Lung microvascular endothelial cell (primary cell): ENCODE measurements around the gene SLC25A17. TPM values are rescaled to one million over a fixed set of nuclear protein-coding genes. Genes with fewer than 3 reads are reported as not detected.
A peak's percentile ranks its signal among the peaks of the same experiment; 100 is the strongest.

Experiments used
- DNase-seq, 2 donors: peaks; one replicate each; pipeline versions ENCODE4 v3.0.0 to v3.0.0-alpha.2; 2010; ENCODE audit warnings: low read depth in 2 of 2
- total RNA-seq: library from RNA; depleted of rRNA; stranded (reverse); fragments of >200 nt; gene quantifications from 2 replicates; pipeline ENCODE4 v1.2.1, GENCODE V29; 2014

SLC25A17 gene
- total RNA-seq, 1 donor from 2014 or later = 17.7 TPM

DNA sequence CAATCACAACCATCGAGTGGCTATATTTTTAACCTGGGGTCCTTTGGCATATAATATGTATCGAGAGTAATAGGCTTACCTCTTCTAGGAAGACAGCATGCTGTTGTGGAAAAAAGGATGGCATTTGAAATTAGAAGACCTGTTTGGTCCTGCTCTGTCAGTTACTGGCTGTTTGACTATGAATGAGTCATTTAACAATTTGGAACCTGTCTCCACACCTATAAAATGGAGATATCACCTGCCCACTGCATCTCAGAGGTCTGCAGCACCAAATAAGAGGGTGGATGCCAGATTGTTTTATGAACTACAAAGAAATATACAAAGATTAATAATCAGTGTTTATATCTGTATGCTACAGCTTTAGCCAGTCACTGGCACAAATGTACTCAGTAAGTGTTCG, 60.8 kb downstream of the SLC25A17 start:
- DNase-seq = no peak

DNA sequence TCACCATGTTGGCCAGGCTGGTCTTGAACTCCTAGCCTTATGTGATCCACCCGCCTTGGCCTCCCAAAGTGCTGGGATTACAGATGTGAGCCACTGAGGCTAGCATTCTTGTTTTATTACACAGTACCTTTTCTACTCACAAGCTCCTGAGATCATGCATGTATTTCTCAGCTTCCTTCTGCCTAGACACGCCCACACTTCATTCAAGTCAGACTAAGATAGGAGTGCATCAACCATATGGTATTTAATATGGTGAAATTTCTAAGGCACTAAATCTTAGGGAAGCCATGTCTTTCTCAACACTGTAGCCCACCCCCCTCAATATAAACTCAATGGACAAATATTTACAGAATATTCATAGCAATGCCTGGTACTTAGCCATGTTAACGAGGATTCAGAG, 62.1 kb downstream of the SLC25A17 start:
- DNase-seq = no peak

DNA sequence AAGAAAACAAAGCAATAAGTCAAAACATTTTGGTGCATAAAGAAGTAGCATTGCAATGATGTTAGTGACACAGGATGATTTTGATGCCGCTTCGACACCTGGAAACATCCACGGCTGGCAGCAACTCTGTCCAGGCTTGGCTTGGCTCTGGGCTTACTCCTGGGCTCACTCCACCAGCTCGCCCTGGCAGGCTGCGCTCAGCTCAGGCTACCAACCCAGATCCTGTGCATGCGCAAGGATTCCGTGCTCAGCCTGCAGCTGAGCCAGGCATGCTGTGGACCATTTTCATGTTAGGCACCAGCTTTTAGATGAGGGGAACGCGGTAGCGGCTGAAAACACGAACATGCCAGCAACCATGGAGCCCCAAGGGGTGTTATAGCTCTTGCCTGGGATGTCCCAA, 66.0 kb downstream of the SLC25A17 start:
- DNase-seq = no peak

DNA sequence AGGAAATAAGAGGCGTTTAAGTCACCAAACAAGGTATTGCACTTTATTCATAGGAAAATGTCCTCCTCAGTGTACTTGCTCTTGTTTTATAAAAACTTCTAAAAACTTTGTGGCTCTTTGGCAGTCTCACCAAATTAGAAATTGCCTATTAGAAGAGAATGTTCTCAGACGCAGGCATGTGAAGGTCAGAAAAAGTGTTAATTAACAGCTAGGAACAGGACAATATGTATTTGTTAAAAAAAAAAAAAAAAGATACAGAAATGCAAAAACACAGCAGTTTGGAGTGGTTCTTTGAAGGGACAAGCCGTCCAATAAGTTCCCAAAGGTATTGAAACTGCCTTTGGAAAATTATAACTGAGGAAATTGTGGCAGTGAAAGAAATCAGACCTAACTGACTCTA, 67.9 kb downstream of the SLC25A17 start:
- no peak for DNase-seq

DNA sequence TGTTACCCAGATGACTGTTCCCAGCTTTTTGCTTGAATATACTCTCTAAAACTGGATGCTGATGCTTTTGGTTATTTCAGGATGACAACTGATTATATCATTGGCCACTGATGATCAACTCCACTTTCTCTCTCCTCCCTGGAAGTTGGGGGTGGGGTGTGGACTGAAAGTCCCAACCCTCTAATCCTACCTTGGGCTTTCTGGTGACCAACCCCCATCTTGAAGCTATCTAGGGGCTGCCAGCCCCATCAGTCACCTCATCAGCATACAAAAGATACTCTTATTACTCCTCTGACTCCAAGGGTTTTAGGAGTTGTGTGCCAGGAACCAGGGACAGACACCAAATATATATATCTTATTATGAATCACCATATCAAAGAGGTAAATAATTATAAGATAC, 69.3 kb downstream of the SLC25A17 start:
- no peak for DNase-seq

DNA sequence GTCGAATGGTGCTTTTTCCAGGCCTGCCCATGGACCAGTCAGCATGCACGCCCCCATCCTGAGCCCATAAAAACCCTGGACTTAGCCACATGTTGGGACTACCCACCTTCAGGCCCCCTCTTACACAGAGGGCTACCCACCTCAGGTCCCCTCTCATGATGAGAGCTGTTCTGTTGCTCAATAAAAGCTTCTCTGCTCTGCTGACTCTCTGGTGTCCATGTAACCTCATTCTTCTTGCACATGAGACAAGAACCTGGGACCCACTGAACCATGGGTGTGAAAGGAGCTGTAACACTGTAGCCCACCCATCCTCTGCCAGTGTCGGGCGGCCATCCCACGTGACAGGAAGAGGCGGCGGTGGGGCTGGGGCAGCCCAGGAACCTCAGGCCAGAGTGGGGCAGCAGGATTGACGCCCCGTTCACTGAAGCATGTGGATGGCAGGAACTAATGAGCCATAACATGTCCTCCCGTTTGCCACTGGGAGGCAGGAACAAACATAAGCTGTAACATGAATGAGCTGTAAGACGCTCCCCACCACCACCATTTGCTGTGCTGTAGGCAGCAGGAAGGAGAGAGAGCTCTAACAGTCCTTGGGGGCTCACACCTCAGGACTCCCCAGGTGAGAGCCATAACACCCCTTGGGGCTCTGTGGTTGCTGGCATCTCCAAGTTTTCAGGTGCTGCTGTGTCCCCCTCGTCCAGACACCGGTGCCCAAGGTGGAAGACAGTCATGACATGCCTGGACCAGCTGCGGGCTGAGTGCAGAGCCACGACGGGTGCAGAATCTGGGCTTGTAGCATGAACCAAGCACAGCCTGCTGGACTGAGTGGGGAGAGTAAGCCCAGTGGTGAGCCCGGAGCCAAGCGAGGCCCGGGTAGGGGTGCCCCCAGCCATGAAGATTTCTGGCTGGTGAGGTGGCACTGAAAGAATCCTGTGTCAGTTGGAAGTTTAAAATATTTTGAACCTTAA, 70.5 kb downstream of the SLC25A17 start:
- no peak for DNase-seq

DNA sequence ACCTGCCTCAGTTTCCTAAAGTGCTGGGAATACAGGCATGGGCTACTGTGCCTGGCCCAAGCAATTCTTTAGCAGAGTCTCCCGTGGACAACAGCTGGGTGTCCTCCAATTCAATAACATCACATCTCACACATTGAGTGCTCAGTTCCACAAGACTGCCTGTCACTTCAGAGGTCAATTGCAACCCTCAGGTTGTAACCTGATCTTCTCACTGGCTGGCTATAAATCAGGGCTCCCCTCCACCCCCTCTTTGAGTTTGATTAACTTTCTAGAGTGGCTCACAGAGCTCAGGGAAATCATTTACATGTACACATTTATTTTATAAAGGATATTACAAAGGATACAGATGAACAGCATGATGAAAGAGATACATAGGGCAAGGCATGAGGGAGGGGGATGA, 71.8 kb downstream of the SLC25A17 start:
- no peak for DNase-seq

DNA sequence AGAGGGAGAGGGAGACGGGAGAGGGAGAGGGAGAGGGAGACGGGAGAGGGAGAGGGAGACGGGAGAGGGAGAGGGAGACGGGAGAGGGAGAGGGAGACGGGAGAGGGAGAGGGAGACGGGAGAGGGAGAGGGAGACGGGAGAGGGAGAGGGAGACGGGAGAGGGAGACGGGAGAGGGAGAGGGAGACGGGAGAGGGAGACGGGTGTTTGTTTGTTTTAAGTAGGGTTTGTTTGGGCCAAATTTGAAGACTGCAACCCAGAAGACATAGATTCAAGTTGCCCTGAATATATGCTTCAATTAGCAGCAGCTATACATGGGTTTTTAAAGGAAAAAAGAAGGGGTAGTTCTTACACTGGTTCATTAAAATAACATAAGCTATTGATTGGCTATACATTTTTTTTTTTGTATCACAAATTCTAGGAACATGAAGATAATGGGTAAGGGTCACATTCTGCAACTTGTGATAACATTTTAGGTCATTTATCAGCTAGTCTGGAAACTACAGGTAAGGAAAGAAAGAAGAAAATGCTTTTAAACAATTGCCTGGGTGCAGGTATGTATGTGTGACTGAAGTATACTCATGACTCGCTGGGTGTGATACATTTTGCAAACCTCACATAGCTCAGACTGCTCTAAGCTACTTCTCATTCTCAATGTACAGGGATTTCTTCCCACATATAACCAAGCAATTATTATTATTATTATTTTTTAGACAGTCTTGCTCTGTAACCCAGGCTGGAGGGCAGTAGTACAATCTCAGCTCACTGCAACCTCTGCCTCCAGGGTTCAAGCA, 72.5 kb downstream of the SLC25A17 start:
- DNase-seq = no peak

DNA sequence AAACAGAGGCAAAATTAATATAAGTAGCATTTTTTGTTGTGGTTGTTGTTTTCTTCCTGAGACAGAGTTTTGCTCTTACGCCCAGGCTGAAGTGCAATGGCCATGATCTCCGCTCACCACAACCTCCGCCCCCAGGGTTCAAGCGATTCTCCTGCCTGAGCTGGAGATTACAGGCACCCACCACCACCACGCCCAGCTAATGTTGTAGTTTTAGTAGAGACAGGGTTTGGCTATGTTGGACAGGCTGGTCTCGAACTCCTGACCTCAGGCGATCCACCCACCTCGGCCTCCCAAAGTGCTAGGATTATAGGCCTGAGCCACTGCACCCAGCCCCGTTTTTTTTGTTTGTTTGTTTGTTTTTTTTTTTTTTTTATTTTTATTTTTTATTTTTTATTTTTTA, 75.4 kb downstream of the SLC25A17 start:
- no peak for DNase-seq

DNA sequence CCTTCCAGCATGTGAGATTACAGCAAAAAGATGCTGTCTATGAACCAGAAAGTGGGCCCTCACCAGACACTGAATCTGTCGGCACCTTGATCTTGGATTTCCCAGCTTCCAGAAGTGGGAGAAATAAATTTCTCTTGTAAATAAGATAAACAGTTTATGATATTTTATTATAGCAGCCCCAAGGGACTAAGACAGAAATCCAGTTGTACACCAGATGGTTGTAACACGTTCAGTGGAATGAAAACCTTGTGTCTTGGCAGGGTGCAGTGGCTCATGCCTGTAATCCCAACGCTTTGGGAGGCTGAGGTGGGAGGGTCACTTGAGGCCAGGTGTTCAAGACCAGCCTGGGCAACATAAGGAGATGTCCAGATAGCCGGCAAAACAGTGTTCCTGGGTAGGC, 78.0 kb downstream of the SLC25A17 start:
- no peak for DNase-seq

DNA sequence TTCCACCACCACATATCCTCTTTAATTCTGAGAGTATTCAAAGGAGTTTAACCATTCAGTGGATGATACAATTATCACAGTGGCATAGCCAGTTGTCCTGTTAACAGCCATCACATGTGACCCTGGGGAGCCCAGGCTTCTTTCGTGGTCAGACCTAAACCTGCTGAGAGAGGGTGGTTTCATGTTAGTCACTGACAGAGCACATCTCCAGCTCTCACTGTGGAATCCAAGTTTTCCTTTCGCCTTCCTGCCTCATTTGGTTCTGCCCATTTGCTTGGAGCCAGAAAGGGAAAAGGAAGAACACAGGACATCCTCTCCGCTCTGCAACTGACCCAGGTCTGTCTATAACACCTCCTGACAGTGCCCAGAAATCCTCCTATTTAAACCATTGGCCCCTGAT, 79.4 kb downstream of the SLC25A17 start:
- DNase-seq = peak; percentile 11 to 61

DNA sequence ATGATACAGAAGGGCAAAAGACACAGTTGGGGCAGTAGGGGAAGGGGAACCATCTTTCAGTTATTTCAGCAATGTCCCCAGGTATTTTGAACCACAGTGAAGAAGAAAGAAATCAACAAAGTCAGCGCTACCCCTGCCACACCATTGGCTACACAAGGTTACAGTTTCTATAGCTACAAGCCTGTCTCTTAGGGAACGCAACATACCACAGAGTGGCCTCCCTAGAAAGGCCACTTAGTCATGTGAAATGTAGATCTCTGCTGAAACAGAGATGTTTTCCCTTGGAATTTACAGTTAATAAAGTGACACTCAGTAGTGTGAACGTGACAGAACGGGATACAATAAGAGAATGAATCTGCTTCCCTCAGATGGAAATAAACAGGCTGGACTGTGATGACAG, 85.2 kb downstream of the SLC25A17 start:
- DNase-seq = no peak

DNA sequence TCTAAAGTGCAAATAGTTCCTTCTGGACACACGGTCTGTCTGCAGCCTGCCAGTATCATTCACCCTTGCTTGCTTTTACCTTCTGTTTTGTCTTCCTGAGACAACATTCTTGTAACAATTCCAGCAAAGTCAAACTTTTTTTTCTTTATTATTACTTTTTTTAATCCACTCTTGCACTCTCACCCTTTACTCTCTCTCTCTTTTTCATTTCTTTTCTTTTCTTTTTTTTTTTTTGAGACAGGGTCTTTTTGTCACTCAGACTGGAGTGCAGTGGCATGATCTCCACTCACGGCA, 86.2 kb downstream of the SLC25A17 start:
- no peak for DNase-seq

DNA sequence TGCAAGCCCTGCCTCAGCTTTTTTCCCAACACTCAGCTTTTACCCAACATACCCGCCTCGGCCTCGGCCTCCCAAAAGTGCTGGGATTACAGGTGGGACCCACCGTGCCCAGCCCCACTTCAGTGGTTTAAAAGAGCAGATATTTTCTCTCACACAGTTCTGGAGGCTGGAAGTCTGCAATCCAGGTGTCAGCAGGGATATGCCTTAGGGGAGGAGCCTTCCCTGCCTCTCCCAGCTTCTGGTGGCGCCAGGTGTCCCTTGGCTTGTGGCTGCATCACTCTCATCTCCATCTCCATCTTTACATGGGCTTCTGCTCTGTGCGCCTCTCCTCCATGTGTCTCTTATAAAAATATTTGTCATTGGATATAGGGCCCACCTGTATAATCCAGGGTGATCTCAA, 89.9 kb downstream of the SLC25A17 start:
- no peak for DNase-seq

DNA sequence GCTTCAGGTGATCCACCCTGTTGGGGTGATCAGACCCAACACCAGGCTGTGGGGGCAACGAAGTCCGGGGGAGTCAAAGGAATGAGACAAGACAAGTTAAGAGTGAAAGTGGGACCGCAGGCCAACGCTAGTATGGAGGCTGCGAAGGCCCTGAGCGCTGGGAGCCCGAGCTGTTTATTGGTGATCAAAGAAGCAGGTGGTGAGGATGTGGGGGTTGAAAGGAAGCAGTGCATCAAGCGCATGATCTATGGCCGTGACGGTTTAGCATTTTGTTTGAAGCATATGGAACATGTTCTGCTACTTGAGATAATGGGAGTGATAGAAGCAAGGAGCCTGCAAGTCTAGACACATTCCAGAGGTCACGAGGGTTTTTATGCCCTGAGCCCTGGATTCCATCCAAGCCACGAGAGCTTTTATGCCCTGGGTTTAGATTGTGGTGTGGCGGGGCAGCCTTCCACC, 90.4 kb downstream of the SLC25A17 start:
- DNase-seq = no peak

DNA sequence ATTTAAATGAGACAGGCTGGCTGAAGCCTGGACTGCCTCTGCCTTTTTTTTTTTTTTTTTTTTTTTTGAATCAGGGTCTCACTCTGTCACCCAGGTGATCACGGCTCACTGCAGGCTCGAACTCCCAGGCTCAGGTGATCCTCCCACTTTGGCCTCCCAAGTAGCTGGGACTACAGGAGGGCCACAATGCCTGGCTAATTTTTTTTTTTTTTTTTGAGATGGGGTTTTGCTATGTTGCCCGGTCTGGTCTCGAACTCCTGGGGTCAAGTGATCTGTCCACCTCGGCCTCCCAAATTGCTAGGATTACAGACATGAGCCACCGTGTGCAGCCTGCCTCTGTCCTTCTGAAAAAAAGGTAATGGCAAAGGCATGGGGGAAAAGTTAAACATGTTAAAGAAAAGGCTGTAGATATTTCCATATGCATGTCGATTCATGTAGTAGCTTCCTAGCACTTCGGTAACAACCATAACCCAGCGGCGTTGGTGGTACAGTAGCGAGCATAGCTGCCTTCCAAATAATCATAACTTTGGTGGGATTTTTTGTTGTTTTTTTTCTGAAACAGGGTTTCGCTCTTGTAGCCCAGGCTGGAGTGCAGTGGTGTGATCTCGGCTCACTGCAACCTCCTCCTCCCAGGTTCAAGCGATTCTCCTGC, 91.1 kb downstream of the SLC25A17 start:
- no peak for DNase-seq

DNA sequence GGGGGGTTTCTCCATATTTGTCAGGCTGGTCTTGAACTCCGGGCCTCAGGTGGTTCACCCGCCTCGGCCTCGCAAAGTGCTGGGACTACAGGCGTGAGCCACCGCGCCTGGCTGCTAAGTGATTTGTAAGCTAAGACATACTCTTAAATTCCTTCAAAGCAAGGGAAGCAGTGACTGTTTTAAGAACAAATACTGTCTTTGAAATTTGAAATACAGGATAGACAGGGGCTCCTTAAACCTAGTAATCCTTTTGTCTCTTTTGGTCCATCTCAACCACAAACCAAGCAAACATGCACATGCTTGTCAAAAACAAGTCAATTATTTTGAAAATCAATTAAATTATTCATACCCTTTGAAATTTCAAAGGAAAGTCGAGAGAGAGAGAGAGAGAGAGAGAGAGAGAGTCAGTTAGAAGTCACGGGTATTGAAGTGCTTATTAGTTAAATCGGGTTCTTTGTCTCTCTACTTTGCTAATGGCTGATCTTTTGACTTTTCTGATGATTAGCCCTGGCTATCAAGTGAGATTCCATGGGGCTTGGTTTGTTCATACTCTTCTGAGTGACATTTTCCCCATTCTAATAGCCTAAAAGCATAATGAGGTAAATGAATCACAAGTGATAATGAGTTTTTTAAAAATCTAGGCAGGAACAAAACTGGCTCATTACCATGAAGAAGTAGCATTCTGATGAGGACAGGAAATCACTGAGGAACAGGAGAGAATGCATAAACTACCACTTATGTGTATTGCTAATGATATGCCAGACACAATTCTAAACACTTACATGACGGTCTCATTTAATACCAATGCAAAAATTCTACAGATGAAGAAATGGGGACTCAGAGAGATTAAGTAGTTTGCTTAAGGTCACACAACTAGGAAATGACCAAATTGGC, 91.8 kb downstream of the SLC25A17 start:
- DNase-seq = no peak

DNA sequence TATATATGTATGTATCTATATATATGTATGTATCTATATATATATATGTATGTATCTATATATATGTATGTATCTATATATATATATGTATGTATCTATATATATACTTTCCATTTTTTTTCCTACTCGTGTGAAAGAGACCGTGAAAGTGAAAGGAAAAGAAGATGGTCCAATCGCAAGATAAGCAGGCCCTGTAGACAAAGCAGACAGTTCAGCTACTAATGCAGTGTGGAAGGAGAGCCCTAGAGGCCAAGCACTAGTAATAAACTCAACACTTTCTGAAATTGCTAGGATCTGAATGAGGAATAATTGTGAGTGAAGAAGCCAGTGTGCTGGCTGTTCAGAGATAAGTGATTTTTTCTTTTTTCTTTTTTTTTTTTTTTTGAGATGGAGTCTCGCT, 92.6 kb downstream of the SLC25A17 start:
- DNase-seq = peak in 1 of 2 donors; percentile 39

DNA sequence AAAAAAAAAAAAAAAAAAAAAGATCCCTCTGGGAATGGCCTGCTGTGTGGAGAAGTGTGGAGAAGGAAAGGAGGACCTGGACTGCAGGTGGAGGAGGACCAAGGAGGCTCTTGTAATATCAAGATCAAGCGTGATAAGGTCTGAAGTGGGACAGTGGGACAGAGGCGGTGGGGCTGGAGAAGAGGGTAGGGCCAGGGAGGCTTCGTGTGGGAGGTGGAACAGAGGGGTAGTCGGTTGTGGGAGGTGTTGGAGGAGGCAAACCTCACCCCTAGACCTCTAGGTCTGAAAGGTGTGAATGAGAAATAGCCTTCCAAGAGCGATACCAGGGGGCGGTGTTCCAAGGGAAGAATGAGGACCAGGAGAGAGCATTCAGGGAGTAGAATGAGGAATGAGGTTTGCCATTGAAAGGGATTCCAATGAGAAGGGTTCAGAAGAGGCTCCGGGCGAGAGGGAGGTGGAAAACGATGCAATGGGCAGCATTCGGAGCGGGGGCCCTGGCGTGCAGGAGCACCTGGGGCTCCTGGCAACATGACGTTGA, 95.7 kb downstream of the SLC25A17 start:
- no peak for DNase-seq

DNA sequence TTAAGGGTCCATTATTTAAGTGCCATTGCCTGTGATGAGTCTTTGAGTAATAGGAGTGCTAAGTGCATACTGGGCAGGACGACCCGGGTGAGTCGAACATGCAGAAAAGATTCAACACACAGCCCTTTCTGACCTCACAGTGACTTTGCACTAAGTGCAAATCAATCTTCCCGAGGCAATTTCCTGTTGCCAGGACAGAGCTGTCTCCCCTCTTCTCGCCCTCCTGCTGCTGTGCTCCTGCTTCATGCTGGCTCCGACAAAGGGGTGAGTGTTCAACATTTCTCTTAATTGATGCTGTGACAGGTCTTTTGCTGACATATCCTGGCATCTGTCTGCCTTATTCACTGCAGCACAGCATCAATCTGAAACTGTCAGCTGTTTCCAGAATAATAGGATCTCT, 97.9 kb downstream of the SLC25A17 start:
- DNase-seq = peak; percentile 50 to 58
